UCSD-AML1 (cell line): ENCODE measurements around the gene IDH3G.

Experiments
- DNase-seq: peaks from one replicate; lab custom pipeline; 2025; ENCODE audit not compliant: unreplicated experiment; lab: John Stamatoyannopoulos, UW

The IDH3G gene

GRCh38 chrX:153773741-153774575 lies 20.2 kb downstream of the IDH3G start:
- DNase-seq: no peak

GRCh38 chrX:153773218-153773611 lies 21.0 kb downstream of the IDH3G start:
- DNase-seq: no peak

- no peak for DNase-seq
These were observed 21.6 kb downstream of the IDH3G start for GRCh38 chrX:153772316-153773217.

GRCh38 chrX:153771415-153772315 lies 22.5 kb downstream of the IDH3G start:
- no peak for DNase-seq

GRCh38 chrX:153770601-153771414 lies 23.4 kb downstream of the IDH3G start:
- no peak for DNase-seq

GRCh38 chrX:153769865-153770600 lies 24.1 kb downstream of the IDH3G start:
- no peak for DNase-seq

- DNase-seq: no peak
These were observed 24.9 kb downstream of the IDH3G start for GRCh38 chrX:153769158-153769864.

GRCh38 chrX:153768311-153769157 lies 25.6 kb downstream of the IDH3G start:
- DNase-seq: no peak

GRCh38 chrX:153767674-153768055 lies 26.5 kb downstream of the IDH3G start:
- DNase-seq: no peak

GRCh38 chrX:153766871-153767673 lies 27.1 kb downstream of the IDH3G start:
- no peak for DNase-seq

- peak; percentile 65 for DNase-seq
These were observed 27.9 kb downstream of the IDH3G start for GRCh38 chrX:153766098-153766817.

GRCh38 chrX:153765138-153766079 lies 28.8 kb downstream of the IDH3G start:
- peak; percentile 45 for DNase-seq

GRCh38 chrX:153764786-153765137 lies 29.4 kb downstream of the IDH3G start:
- DNase-seq: no peak

GRCh38 chrX:153763989-153764755 lies 30.0 kb downstream of the IDH3G start, which contains the start of gene PLXNB3:
PLXNB3 (plus strand) TSS chrX:153764249; CDS start chrX:153765536, 1,287 bp downstream.
- DNase-seq: peak; percentile 77
